Measurements from ENCODE around the gene PDE4B. TPM values are rescaled to one million over a fixed set of nuclear protein-coding genes. Genes with fewer than 3 reads are reported as not detected.

The PDE4B gene
- total RNA-seq, result 19.4 and 19.7 TPM in 2 replicates

DNA sequence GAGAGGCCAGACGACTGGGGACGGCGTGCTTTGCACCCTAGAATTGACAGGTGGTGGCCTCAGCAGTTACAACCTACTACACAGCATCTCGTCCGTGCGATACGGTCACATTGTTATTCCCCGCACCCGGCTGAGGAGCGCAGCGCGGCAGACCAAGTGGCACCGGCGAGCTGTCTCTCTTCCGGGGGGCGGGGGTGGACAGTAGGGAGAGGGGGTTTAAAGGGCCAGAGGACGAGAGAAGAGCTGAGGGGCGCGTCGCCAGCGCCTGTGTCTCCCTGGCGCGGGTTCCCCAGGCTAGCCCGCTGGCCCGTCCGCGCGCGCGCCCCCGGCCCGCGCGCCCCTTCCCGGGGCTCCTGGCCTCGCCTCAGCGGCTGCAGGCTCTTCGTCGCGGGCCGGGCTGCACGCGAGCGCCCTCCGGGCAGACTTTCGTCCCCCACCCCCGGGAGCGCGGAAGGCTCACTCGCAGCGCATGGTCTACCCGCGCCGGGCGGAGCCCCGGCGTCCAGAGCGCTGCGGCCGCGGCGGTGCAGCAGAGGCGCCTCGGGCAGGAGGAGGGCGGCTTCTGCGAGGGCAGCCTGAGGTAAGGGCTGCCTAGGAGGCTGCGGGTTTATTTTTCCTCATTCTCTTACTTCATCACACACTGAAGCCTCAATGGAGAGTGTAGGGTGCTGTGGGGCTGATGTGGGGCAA is at the start of gene PDE4B:
PDE4B (plus strand) TSS at position 227 of the 690 bp plus-strand sequence.

